ENCODE results near the gene MAGEB17.

DNA sequence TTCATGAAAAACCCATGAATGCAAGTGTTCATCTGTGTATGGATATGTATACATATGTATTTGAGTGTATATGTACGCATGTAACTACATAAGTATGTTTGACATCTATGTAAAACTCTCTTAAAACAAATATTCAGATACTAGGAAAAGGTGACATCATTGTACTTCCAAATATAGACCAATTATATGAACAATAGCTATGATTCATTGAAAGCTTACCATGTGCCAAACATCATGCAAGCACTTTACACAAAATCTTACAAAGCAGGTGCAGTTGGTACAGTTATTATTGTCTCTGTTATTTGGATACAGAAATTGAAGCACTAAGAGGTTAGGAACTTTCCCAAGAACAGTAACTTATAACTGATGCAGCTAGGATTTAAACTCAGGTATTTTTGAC lies 21.4 kb downstream of the MAGEB17 start:
- TF ChIP-seq CTCF (optimal IDR thresholded peaks at IDR 0.05 in 1 of 3, IDR thresholded peaks at IDR 0.05 in 1 of 3, conservative IDR thresholded peaks at IDR 0.05 in 1 of 3; ENCODE audit: extremely low read depth in 1 of 3, insufficient read depth in 2 of 3, low read length in 3 of 3) (no peak), EZH2 (IDR thresholded peaks at IDR 0.05; ENCODE audit: low read length) (no peak)
